OCI-LY7 (cell line): ENCODE data around the gene WDR48. TPM values are rescaled to one million over a fixed set of nuclear protein-coding genes. Genes with fewer than 3 reads are reported as not detected.
A peak's percentile ranks its signal among the peaks of the same experiment; 100 is the strongest.

Source experiments
- BruUV-seq: library from RNA; stranded (reverse); fragments of 400-500 nt; replicated peaks from 2 replicates; lab custom pipeline; 2021; lab: Mats Ljungman, UMichigan
- CTCF ChIA-PET: fragments of 300-600 bp; sonication (Branson Sonifier 250); formaldehyde crosslinking; loops from one replicate; lab custom pipeline; 2022; ENCODE audit warnings: antibody characterized with exemption; ENCODE audit not compliant: unreplicated experiment; lab: Charles Lee
- POLR2A ChIA-PET: fragments of 300-600 bp; sonication (Branson Sonifier 250); formaldehyde crosslinking; loops from one replicate; lab custom pipeline; 2022; ENCODE audit warnings: antibody characterized with exemption; lab: Charles Lee
- DNase-seq: peaks from one replicate; pipeline ENCODE4 v3.0.0-alpha.2; 2015; ENCODE audit warnings: low spot score
- H2AFZ ChIP-seq: fragments of 200-600 bp; sonication (generic), shearing (Covaris generic); 2 replicates; pipeline ENCODE4 v1.6.1; 2014; ENCODE audit warnings: mild to moderate bottlenecking, antibody characterized with exemption, low read length, moderate library complexity
- H3K27ac ChIP-seq: fragments of 200-600 bp; sonication (generic); 2 replicates; pipeline ENCODE4 v1.5.1; 2014; ENCODE audit warnings: mixed run types, low read depth, mild to moderate bottlenecking, moderate library complexity, low read length, inconsistent platforms; ENCODE audit not compliant: poor library complexity, severe bottlenecking
- H3K36me3 ChIP-seq: fragments of 200-600 bp; sonication (generic); 2 replicates; pipeline ENCODE4 v1.6.1; 2014; ENCODE audit warnings: mild to moderate bottlenecking, antibody characterized with exemption, low read length, moderate library complexity, mixed read lengths; ENCODE audit not compliant: insufficient read depth
- H3K4me1 ChIP-seq: fragments of 200-600 bp; sonication (generic); 2 replicates; pipeline ENCODE4 v1.5.1; 2014; ENCODE audit warnings: mild to moderate bottlenecking, low read length; ENCODE audit not compliant: insufficient read depth, poor library complexity, severe bottlenecking
- H3K4me2 ChIP-seq: fragments of 200-600 bp; sonication (generic); 2 replicates; pipeline ENCODE4 v1.6.1; 2014; ENCODE audit warnings: mild to moderate bottlenecking, low read length
- H3K4me3 ChIP-seq: fragments of 200-600 bp; sonication (generic); 2 replicates; pipeline ENCODE4 v1.5.1; 2014; ENCODE audit warnings: mild to moderate bottlenecking, low read depth, low read length; ENCODE audit not compliant: poor library complexity, severe bottlenecking
- H3K79me2 ChIP-seq: fragments of 200-600 bp; sonication (generic); 2 replicates; pipeline ENCODE4 v1.6.1; 2016; ENCODE audit warnings: low read depth, mild to moderate bottlenecking, low read length, moderate library complexity, mixed read lengths; ENCODE audit not compliant: insufficient read depth
- H3K9me2 ChIP-seq: fragments of 200-600 bp; sonication (generic); 2 replicates; pipeline ENCODE4 v1.6.1; 2016; ENCODE audit warnings: mild to moderate bottlenecking, low read length, mixed read lengths; ENCODE audit not compliant: insufficient read depth
- H3K9me3 ChIP-seq: fragments of 200-600 bp; sonication (generic); 2 replicates; pipeline ENCODE4 v1.6.1; 2014; ENCODE audit warnings: mild to moderate bottlenecking, mixed run types, low read length, mixed read lengths
- H4K20me1 ChIP-seq: fragments of 200-600 bp; sonication (generic); 2 replicates; pipeline ENCODE4 v1.6.1; 2014; ENCODE audit warnings: mild to moderate bottlenecking, antibody characterized with exemption, low read length, moderate library complexity, mixed read lengths; ENCODE audit not compliant: insufficient read depth
- EZH2phosphoT487 ChIP-seq: fragments of 200-600 bp; sonication (generic); IDR thresholded peaks from 2 replicates; pipeline ENCODE4 v1.6.1; 2018; ENCODE audit warnings: low read depth, borderline replicate concordance, mild to moderate bottlenecking, mixed run types, antibody characterized with exemption, low read length, moderate library complexity, mixed read lengths
- intact Hi-C: fragments of 100-400 bp; cut with micrococcal nuclease; formaldehyde crosslinking; loops from one replicate; pipeline ENCODE4 v1.10.0; 2022; ENCODE audit not compliant: unreplicated experiment
- total RNA-seq, 2 experiments: library from RNA; depleted of rRNA in 1 of 2; stranded (reverse); fragments of >200 nt in 1 of 2; shearing (Covaris generic) in 1 of 2; gene quantifications; 2 replicates each; pipeline ENCODE4 v1.2.3, GENCODE V29; 2014 to 2022
- TF ChIP-seq, protein P1 (sequence below): fragments of 200-600 bp; sonication (generic); conservative IDR thresholded peaks from 2 replicates; pipeline ENCODE4 v1.5.1; 2014; ENCODE audit warnings: mild to moderate bottlenecking, antibody characterized with exemption, low read length, moderate library complexity, mixed read lengths

The WDR48 gene
- total RNA-seq, 2 experiments from 2014 or later: 12.3 to 38.4 TPM

DNA sequence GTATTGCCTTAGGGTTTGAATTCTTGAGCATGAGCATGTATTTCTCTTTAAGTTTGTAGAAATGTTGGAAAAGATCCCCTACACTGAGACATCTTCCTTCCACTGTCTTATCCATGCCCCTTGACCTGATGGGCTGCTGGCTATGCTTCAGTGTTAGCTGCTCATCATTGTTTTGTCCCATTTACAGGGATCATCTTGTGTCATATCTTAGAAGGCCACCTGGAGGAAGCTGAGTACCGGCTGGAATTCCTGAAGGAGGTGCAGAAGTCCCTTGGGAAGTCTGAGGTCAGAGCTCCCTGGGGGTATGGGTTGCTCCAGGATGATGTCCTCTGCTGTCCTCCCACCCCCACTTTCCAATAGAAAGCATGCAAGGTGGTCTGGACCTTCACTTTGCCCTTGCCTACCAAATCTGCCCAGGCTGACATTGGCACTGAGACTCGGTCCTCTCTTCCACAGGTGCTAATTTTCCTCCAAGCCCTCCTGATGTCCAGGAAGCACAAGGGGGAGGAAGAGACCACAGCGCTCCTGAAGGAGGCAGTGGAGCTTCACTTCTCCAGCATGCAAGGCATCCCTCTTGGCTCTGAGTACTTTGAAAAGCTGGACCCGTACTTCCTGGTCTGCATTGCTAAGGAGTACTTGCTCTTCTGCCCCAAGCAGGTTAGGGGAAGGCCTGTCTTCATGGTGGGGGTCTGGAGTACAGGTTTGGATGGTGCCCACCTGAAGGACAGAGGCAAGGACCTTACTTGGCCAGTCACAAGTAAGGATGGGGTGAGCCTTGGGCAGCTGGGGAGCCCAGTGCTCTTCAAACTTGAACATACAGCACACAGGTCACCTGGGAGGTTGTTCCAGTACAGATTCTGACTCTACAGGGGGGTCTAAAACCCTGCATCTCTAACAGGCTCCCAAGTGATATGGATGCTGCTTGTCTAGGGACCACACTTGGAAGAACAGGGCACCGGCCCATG lies 73.3 kb downstream of the WDR48 start:
- no peak overlapping the region for H3K4me3 ChIP-seq
- no peak overlapping the region for H3K27ac ChIP-seq
- no peak overlapping the region for H2AFZ ChIP-seq
- CTCF ChIA-PET: interaction anchor here (1.1 kb wide), 1 partner anchor 163 kb away, joined by 5 read pairs; no protein-coding TSS in a partner anchor
- no peaks in the 10 kb centered on the region for H3K9me3 ChIP-seq
- intact Hi-C loops: no loop called here
- peaks cover 12% of the 10 kb centered on the region for H3K36me3 ChIP-seq
- no peaks in the 10 kb centered on the region for H4K20me1 ChIP-seq
- H3K4me2 ChIP-seq: 0 out of 2 replicates have a peak overlapping the region, but pooled peaks have one; percentile 6
- H3K79me2 ChIP-seq: no peaks in the 10 kb centered on the region
- no peak for DNase-seq
- no peaks in the 10 kb centered on the region for H3K9me2 ChIP-seq
- TF ChIP-seq, protein P1, sequence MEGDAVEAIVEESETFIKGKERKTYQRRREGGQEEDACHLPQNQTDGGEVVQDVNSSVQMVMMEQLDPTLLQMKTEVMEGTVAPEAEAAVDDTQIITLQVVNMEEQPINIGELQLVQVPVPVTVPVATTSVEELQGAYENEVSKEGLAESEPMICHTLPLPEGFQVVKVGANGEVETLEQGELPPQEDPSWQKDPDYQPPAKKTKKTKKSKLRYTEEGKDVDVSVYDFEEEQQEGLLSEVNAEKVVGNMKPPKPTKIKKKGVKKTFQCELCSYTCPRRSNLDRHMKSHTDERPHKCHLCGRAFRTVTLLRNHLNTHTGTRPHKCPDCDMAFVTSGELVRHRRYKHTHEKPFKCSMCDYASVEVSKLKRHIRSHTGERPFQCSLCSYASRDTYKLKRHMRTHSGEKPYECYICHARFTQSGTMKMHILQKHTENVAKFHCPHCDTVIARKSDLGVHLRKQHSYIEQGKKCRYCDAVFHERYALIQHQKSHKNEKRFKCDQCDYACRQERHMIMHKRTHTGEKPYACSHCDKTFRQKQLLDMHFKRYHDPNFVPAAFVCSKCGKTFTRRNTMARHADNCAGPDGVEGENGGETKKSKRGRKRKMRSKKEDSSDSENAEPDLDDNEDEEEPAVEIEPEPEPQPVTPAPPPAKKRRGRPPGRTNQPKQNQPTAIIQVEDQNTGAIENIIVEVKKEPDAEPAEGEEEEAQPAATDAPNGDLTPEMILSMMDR: 0 out of 2 replicates have a peak, but pooled peaks have one; percentile 13
- no peak for TF ChIP-seq EZH2phosphoT487
- POLR2A ChIA-PET: interaction anchor here (0.6 to 1.6 kb wide), 5 partner anchors 10 to 154 kb away, joined by 3 to 5 read pairs (median 3); no protein-coding TSS in a partner anchor
- peaks cover 75% of the 10 kb centered on the region for H3K4me1 ChIP-seq
- BruUV-seq: no TSS peak

DNA sequence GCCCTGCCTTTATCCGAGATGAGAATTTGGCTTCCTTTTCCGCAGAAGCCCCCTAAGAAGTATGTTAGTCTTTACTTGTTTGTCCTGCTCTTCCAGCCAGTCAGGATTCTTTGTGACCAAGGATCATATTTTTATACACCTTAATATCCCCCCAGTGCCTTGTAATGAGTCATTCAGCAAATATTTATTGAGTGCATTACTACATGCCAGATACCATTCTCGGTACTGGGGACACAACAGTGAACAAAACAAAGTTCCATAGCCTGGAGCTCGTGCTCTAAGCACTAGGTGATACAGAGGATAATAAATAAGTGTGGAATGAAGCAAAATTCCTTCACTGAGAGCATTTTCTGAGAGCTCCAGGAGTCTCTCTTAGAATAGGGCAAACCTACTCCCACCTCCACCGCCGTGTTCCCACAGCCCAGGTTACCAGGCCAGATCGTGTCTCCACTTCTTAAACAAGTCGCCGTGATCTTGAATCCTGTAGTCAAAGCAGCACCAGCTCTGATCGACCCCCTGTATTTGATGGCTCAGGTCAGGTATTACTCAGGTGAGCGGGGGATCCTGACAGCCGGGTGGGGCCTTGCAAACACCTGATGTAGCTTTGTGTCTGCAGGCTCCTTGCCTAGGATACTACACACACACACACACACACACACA lies 74.2 kb downstream of the WDR48 start:
- no peak overlapping the region for H3K4me3 ChIP-seq
- no TSS peak for BruUV-seq
- no peak for DNase-seq
- CTCF ChIA-PET: interaction anchor here (0.6 to 2.2 kb wide), 8 partner anchors 8 to 166 kb away, joined by 3 to 8 read pairs (median 6); no protein-coding TSS in a partner anchor
- no peak overlapping the region for H3K4me2 ChIP-seq
- no peaks in the 10 kb centered on the region for H3K9me3 ChIP-seq
- no peak overlapping the region for H2AFZ ChIP-seq
- intact Hi-C loops: loop anchor here (2.0 kb wide), 1 partner anchor 55 kb away; no protein-coding TSS in a partner anchor
- H3K4me1 ChIP-seq: peaks cover 72% of the 10 kb centered on the region
- no peak overlapping the region for H3K27ac ChIP-seq
- POLR2A ChIA-PET: interaction anchor here (0.7 to 2.5 kb wide), 5 partner anchors 17 to 163 kb away, joined by 3 to 11 read pairs (median 4); no protein-coding TSS in a partner anchor
- peaks cover 4% of the 10 kb centered on the region for H3K36me3 ChIP-seq
- no peaks in the 10 kb centered on the region for H4K20me1 ChIP-seq
- H3K9me2 ChIP-seq: no peaks in the 10 kb centered on the region
- H3K79me2 ChIP-seq: no peaks in the 10 kb centered on the region
- TF ChIP-seq EZH2phosphoT487: no peak
- TF ChIP-seq, protein P1: no peak
